Ecto neural progenitor cell (in vitro differentiated cells): ENCODE data around the gene SLC19A1.

Source experiments
- DNase-seq: peaks from one replicate; pipeline ENCODE4 v3.0.0-alpha.2; 2018; ENCODE audit warnings: low spot score

Gene SLC19A1

DNA sequence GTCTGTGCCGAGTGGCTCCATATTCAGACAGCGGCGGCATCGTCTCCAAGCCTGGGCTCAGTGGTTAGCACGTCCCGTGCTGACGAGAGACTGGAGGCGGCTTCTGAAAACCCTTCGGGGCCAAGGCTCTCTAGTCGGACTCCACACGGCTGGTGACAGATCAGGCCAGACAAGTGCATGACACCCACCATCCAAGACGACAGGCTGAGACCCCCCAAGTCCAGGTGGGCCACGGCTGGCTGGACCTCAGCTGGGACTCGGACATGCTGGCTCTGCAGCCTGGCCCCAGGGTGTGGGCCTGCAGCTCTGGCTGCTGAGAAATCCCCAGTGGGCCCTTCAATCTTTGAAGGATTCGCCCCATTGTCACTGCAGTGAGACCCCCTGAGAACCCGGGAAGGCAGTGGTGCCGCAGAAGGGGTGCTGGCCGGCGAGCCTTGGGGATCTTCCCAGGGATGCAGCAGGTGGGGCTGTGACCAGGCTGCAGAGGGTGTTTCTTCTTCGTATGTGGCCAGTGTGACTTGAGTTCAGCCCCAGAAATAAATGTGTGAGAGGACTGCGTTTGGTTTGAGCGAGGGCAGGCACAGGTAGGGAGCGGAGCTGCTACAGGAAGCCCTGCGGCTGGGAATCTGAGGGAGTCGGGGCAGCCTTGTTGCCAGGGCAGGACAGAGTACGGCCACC is 15.9 kb upstream of the SLC19A1 start:
- DNase-seq, result no peak

DNA sequence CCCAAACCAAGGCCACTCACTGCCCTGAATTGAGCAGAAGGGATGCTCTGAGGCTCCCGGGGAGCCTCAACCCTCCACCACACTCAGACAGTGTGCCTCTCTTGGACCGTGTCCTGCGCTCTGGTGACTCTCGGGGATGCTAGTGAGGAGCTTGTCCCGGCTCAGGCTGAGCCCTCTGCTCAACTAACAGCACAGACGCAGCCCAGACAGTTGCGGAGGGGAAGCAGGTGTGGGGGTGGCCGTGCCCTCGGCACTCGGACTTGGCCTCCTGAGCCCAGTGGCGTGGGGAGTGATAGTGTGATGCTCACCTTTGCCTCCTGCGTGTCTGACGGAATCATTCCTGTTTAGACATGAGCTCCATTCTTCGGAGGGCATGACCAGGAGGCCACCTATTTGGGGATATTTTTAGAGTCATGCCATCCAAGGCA is 15.4 kb upstream of the SLC19A1 start:
- no peak for DNase-seq

GRCh38 chr21:45556645-45557615 is 14.7 kb upstream of the SLC19A1 start:
- DNase-seq, result no peak

DNA sequence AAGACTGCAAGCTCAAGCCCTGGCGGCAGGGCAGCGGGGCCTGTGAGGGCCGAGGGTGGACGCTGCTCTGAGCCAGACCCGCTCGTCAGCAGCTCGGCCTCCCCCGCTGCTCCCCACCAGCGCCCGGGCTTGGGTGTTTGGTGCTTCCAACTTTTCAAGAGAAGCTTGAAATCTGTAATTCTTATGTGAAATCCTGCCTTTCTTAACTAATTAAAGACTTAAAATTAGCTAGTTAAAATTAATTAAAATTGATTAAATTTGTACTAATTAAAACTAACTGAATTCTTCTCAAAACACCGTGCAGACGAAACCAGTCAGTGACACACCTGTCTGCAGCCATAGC is 14.0 kb upstream of the SLC19A1 start:
- no peak for DNase-seq

GRCh38 chr21:45555557-45556301 is 13.5 kb upstream of the SLC19A1 start:
- peak; percentile 91 for DNase-seq

GRCh38 chr21:45555251-45555556 is 13.0 kb upstream of the SLC19A1 start:
- DNase-seq, result no peak

DNA sequence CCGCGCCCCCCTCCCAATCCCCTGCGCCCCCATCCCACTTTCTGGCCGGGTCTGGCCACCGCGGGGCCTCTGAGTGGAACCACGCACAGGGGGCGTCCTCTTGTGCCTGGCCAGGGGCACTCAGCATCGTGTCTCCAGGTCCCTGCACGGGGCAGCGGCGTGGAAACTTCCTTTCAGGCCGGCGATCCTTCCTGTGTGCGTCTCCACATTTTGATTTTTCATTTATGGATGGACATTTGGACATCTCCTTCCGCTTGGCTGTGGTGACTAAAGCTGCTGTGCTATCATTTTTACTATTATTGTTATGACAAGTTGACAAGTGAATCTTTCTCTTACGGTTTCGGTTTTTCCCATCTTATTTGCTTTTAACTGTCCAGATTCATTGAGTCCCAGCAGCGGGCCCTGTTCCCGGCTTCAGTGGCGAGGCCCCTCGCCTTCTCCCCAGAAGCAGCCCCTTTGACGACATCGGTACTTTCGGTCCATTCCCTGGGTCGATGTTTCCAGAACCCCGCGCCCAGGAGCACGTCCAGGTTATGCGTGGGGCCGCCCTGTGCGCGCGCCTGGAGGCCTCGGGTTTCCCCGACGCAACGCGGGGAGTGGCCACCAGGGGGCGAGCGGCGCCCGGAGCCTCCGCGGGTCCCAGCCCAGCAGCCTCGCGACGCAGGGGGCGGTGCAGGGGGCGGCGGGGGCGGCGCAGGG is 12.4 kb upstream of the SLC19A1 start:
- peak; percentile 90 for DNase-seq

- no peak for DNase-seq
These were observed 10.6 kb upstream of the SLC19A1 start for GRCh38 chr21:45552696-45553391.

DNA sequence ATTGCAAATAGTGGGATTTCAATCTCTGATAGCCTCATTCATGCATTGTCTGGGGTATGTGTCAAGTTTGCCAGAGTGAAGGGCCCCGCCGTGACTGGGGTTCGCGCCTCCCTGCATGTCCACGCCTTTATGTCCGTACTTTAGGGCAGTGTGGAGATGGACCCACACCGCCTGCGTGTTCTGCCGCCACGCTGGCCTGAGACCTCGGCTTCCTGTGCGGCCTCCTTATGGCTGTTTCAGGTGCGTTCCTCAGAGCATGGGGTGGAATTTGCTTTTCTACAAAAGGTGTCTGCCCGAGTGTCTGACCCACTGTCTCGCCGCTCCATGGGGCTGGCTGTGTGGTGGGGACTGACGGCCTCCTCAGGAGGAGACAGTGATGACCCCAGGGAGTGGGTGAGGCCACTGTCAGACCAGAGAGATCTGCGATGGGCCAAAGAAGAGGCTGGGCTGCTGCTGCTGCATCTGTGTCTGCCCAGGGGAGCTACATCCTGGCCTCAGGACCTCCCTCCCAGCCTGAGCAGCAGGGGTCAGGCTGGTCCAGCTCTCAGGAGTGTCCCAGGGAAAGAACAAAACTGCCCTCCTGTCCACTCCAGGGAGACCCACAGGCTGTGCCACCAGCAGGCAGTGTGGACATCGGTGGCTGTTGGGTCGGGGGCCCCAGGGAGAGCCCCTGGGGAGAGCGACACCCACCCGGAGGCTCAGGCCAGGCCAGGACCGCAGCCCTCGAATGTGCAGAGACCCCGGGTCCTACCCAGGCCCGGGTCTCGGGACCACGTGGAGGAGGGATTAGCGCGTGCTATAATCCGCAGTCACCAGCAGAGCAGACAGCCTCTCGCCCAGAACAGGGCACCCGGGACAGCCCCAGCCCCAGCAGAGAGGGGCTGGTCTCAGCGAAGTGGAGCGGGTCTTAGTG is 9.8 kb upstream of the SLC19A1 start:
- DNase-seq, result no peak

DNA sequence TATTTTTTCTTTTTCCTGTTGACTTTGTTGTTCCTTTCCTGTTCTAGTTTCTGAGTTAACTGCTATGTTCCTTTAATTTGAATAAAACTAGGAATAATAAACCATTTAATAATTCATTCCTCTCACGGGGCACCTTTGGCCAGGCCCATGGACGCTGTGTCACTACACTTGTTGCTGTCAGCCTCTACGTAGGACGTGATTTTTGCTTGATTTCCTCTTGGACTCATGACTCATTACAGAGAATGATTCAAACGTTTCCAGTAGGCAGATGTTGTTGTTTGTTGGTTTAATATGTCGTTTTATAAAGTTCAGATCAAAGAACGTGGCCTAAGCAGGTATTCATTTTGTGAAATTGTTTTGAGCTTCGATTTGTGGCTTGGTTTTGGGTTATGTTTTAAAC is 9.1 kb upstream of the SLC19A1 start:
- no peak for DNase-seq

DNA sequence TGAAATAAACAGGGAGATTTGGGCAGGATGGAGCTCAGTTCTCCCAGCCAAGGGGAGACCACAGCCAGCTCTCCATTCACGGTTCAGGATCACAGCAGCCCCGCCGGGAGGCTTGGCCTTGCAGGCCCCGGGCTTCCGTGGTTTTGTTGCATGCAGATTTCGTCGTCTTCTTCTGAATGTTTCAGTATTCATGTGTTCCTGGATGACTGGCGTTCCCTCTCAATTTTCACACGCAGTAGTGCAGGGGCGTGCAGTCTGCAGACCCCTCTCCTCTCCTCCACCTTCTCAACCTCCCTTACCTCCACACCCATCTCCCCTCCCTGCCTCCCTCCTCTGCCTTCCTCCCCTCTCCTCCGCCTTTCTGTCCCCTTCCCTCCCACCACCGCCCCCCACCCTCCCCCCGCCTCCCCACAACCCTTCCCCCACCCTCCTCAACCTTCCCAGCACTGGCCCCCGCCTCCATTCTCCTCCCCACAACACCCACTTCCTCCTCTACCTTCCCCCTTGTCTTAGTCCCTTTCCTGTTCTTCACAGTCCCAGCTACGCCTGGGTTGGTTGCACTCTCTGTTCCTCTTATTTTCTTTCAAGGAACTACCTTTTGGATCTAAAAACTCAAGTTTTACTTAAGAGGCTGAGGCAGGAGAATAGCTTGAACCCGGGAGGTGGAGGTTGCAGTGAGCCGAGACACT is 8.4 kb upstream of the SLC19A1 start:
- no peak for DNase-seq

DNA sequence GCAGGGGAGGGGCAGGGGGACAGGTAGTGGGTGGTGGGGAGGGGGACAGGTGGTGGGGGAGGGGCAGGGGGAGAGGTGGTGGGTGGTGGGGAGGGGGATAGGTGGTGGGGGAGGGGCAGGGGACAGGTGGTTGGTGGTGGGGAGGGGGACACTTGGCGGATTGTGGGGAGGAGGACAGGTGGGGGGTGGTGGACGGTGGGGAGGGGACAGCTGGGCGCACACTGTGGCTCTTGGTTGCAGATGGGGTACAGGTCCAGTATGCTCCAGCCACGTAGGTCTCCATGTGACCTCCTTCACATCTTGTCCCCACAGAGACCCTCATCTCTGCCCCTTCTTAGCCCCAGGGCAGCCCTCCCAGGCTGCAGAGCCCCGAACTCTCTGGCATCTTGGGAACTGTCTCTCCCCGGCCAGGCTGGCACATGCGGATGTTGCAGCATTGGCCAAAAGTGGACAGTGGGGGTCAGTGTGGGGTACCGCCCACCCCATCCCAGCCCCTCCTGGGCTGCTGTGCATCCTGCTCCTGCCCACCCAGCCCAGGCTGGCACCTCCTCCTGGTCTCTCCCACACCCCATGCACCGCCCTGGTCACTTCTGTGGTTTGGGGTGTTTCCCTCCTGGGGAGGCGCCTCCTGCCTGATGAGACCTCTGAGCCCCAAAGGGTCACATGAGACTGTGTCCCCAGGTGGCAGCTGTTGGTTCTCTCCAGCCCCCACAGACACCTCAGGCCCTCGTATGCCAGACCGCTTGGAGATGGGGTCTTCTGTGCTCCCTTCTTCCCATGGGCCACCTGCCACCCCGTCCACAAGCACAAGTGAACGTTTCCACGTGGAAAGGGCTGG is 7.6 kb upstream of the SLC19A1 start:
- no peak for DNase-seq

GRCh38 chr21:45548711-45549491 is 6.7 kb upstream of the SLC19A1 start:
- DNase-seq, result no peak

DNA sequence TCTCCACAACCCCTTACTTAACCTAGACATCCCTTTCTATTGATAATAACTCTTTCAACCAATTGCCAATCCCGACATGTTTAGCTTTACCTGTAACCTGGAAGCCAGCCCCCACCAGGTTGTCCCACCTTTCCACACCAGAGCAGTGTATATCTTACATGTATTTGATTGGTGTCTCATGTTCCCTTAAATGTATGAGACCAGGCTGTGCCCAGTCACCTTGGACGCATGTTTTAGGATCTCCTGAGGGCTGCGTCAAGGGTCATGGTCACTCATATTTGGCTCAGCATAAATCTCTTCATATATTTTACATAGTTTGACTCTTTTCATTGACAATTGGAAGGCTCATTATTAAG is 5.3 kb upstream of the SLC19A1 start:
- DNase-seq, result no peak

DNA sequence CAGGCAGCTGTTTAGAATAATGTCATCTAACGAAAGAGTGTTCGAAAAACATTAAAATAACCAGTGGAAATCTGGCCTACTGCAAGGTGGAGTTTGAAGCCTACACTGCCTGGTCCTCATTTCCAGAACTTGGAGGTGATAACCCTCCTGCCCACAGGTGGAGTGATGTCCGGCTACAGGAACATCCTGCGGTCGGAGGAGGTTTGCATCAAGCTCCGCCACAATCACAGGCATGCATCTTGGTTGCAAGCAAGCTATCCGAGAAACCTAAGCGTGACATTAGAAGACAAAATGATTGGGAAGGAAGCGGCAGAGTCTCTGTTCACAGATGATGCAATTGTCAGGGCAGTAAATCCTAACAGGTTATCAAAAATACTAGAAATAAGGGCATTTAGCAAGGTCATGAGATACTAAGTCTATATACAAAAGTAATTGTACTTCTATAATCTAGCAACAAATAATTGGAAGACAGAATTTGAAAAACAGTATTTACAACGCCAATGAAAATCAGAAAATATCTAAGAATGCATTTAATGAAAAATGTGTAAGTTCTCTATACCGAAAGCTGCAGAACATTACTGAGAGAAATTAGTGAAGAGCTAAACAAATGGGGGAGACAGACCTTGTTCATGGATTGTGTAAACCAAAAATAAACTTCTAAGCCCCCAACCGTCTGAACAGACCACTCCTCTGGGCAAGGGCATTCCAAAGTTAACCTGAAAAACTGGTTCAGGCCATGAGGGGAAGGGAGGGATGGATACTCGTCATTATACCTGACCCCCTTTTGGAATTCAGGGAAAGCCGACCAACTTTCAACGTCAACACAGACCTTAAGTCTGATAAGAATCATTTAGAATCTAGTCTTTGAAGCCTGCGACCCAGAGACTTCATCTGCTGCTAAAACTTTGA is 4.7 kb upstream of the SLC19A1 start:
- no peak for DNase-seq

DNA sequence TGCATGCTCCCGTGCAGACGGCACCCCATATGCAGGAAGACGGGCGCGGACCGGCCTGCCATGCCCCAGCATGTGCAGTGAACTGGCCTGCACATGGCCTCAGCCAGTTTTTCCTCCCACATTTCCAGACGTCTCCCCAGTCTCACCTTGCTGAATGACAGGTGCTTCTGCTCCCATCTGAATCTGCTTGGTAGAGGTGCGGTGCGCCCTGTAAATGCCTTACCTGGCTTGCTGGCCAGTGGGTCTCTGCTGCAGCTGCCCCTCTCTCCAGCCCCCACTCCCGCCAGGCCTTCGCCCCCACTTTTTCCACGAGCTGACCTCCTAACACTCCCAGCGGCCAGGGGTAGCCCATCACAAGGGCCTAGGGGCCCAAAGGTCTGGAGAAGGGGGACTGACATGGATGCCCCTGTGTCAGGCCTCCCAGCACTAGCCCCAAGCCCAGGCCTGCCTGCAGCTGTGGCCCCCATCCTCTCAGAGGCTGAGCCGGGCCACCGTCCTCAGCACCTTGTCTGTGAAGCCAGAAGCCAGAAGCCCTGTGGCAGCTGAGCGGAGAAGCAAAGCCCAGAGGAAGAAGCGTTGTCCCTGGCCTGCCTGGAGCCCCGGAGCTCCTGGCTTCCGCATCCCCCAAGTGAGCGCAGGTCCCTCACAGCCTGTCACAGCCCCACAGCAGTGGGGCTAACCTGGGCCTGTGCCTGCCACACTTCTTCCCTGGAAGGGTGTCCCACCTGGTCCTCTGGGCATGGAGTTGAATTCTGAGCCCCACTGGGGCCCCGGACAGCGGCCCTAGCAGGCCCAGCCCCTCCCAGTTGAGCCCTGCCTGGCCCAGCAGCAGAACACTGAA is 3.7 kb upstream of the SLC19A1 start:
- DNase-seq, result peak; percentile 41
